ENCODE results near the gene TMED5.
"Not testable (repeated sequence)": the region's sequence is repeated elsewhere in the genome, so short reads cannot be mapped to it uniquely, and the experiment has no call there.

The TMED5 gene

DNA sequence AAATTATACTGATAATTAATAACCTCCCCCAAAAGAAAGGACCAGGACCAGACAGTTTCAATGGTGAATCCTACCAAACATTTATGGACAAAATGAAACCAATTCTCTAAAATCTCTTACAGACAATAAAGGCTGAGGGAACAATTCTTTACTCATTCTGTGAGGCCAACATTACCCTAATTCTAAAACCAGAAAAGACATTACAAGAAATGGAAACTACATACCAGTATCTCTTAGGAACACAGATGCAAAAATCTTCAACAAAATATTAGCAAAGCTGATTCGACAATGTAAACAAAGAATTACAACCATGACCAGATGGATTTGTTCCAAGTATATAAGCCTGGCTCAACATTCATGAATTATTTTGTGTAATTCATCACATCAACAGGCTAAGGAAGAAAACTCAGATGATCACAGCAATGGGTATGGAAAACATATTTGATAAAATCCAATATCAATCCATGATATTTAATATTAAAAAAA, 8.6 kb downstream of the TMED5 start:
- no peak for FAIRE-seq

DNA sequence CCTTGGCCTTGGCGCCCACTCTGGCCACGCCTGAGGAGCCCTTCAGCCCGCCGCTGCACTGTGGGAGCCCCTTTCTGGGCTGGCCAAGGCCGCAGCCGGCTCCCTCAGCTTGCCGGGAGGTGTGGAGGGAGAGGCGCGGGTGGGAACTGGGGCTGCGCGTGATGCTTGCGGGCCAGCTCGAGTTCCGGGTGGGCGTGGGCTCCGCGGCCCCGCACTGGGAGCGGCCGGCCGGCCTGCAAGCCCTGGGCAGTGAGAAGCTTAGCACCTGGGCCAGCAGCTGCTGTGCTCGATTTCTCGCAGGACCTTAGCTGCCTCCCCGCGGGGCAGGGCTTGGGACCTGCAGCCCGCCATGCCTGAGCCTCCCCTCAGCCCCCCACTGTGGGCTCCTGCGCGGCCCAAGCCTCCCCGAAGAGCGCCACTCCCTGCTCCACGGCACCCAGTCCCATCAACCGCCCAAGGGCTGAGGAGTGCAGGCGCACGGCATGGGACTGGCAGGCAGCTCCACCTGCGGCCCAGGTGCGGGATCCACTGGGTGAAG, 10.0 kb downstream of the TMED5 start:
- FAIRE-seq = not testable (repeated sequence)

DNA sequence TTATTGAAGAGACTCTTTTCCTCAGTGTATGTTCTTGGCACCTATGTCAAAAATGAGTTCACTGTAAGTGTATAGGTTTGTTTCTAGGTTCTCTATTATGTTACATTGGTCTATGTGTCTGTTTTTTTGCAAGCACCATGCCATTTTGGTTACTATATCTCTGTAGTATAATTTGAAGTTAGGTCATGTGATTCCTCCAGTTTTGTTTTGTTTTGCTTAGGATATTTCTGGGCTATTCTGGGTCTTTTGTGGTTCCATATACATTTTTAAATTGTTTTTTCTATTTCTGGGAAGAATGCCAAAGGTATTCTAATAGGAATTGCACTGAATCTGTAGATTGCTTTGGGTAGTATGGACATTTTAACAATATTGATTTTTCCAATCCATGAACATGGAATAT, 13.2 kb downstream of the TMED5 start:
- FAIRE-seq = no peak

DNA sequence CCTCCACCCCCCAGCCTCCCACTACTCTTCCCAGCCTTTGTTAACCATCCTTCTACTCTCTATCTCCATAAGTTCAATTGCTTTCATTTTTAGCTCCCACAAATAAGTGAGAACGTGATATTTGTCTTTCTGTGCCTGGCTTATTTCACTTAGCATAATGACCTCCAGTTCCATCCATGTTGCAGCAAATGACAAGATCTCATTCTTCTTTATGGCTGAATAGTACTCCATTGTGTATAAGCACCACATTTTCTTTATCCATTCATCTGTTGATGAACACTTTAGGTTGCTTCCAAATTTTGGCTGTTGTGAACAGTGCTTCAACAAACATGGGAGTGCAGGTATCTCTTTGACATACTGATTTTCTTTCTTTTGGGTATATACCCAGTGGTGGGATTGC, 14.3 kb downstream of the TMED5 start:
- not testable (repeated sequence) for FAIRE-seq

DNA sequence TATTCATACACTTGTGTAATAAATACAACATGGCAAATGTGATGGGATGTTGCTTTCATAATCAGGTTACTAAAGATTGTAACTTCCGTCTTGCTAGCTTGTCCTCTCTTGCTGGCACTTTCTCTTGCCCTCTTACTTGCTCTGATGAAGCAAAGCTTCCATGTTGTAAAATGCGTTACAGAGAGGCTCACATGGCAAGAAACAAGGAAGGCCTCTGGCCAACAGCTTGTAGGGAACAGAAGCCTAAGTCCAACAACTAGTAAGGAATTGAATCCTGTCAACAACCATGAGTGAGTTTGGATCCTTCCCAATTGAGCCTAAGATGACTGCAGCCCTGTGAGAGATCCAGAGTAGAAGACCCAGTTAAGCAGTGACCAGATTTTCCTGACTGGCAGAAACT, 15.4 kb downstream of the TMED5 start:
- FAIRE-seq = no peak

DNA sequence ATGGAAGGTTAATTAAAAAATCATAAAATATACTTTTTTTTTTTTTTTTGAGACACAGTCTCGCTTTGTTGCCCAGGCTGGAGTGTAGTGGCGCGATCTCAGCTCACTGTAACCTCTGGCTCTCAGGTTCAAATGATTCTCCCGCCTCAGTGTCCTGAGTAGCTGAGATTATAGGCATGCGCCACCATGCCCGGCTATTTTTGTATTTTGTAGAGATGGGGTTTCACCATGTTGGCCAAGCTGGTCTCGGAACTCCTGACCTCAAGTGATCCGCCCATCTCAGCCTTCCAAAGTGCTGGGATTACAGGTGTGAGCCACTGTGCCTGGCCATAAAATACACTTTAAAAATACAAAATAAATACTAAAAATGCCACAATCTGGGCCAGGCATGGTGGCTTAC, 16.9 kb downstream of the TMED5 start:
- FAIRE-seq = not testable (repeated sequence)

DNA sequence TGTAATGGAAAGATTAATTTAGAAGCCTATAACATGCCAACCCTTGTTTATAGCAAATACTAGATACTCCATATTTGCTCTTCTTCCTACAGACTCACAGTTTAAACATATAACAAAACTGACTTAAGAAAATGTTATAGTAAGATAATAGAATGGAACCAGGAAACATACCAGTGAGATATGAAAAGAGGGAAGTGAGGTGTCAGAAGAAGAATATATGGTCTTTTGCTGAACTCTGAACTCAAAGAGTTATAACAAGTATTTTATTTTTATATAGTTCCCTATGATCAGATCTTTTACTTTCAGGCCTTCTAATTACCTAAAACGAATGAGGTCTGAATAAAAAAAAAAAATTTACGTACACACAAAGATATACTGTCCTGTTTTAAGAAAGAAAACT, 20.9 kb downstream of the TMED5 start:
- FAIRE-seq = no peak

DNA sequence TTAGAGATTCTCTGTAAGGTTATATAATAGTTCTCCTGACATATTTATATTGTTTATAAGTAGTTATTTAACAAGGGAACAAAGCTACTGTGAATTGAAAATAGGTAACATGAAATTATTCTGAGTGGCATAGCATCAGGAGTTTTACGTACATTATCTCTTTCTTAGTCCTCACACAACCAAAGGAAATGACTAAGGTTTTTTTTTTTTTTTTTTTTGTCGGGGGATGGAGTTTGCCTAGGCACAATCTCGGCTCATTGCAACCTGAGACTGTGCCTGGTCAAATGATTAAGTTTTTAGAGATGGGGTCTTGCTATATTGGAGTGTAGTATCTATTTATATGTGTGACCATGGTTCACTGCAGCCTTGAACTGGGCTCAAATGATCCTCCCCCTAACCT, 24.9 kb downstream of the TMED5 start:
- no peak for FAIRE-seq

DNA sequence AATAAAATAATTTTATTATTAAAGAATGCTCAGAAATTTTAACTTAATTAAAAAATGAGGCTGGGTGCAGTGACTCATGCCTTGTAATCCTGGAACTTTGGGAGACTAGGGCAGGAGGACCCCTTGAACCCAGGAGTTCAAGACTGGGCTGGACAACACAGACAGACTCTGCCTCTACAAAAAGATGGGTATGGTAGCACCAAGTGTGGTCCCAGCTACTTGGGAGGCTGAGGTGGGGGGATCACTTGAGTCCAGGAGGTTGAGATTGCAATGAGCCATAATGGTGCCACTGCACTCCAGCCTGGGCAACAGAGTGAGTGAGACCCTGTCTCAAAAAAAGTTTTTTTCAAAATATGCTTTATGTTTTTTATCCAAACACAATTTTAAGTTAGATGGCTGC, 25.3 kb downstream of the TMED5 start:
- FAIRE-seq = no peak

DNA sequence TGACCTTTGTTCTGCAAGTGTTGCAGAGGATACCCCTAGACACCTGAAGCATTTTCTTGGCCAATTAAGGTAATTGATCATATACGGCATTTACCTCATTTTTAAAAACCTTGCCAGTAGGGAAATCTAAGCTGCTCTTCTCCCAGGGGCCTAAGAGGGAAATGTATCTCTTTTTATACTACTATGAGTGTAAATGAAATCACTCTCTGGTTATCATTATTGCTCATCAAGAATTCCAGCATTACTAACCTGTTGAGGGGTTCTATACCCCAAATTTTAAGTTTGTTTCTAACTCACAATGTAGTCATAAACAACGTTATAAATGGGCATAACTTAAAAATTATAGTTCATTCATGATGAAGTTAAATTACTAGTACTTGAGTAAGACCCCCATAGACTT, 27.4 kb downstream of the TMED5 start:
- FAIRE-seq = no peak

DNA sequence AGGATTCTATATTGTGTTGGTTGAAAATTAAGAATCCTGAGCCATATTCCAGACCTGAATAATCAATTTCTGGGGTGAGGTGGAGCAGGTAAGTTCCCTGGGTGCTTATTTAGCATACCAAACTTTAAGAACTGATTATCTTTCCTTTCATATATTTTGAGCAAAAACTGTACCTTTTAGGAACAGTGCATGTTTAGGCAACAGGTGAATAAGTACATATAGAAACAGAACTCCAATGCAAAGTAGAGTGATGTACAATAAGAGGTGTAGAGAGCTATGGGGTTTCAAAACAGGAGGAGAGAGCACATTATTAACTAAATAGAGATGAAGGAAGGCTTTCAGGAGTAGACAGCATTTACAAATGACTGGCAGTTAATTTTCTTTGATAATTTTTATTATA, 28.7 kb downstream of the TMED5 start:
- FAIRE-seq = no peak

DNA sequence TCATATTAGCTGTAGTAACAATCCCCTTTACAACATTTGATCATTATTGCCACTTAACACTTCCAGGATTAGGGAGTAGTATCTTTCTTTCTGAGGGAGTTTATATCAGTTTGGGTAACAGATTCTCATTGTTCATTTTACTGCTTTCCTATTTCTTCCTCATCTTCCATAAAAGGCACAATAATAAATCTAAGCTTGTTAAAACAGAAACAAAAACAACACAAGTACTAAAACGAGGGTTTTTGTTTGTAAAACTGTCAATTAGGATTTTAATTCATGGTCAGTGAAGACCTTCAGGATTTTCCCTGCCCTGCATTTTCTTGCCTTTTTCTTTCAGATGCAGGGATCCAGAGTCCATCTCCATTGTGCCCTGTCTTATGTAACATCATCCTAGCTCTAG, 29.5 kb downstream of the TMED5 start:
- no peak for FAIRE-seq

DNA sequence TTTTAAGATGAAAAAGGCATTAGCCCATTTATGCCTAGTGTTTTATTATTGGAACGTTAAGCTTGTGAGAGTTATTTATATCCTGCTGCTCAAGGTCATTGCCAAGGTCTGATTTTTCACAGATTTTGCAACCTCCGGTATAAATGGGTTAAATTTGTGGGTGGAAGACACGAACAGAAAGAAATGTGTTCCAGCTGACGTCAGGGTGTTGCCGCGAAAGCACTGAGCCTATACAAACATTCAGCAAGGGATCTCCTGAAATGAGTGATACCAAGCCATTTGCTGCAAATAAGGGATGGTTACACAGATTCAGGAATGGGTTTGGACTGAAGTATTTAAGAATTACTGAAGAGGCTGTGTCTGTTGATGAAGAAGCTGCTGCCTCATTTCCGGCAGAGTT, 32.2 kb downstream of the TMED5 start:
- no peak for FAIRE-seq

DNA sequence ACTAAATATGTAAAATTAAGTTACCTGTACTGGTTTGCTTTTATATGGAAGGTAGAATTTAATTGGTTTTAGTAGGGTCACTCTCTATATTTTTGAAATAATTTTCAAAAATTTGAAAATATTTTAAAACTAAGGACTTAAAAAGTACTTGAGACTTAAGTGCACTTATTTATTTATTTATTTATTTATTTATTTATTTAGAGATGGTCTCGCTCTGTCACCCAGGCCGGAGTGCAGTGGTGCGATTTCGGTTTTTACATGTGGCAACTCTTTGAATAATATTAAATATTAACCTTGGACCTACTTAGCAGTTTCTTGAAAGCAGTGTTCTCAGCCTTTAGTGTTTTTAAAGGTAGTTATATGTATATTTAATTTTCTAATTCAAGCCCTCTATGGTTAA, 36.4 kb downstream of the TMED5 start:
- FAIRE-seq = no peak

DNA sequence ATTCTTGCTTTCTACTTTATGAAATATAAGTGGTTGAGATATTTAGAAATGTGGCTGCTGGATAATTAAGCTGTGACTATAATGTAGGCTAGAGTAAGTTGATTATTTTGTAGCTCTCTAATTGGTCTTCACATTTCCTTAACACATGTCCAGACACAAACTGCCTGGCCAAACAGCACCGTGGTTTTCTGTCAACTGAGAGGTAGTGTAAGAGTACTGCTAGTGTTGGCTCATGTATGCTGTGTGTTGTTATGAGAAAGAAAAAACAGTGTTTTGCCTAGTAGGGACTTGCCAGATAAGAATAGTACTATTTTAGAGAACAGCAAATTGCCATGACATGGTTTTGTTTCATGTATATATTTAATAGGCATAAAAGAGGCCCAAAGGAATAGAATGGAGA, 37.1 kb downstream of the TMED5 start:
- FAIRE-seq = no peak

DNA sequence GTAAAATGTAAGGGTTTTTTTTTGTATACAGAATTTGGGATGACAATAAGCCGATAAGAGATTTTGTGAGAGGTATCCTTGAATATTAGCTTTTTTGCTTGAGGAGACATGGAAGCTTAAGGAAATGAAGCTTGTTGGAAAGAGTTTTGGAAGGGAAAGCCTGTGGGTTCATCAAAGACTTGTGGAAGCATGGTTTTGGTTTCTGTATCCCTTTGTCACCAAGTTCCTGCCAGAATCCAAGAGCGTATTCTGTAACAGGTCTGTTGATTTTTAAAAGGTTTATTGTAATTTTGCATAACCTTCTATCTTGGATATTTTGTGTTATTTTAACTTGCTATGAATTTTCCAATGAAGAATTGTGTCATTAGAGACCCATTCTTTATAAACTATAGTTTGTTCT, 38.1 kb downstream of the TMED5 start:
- FAIRE-seq = no peak

DNA sequence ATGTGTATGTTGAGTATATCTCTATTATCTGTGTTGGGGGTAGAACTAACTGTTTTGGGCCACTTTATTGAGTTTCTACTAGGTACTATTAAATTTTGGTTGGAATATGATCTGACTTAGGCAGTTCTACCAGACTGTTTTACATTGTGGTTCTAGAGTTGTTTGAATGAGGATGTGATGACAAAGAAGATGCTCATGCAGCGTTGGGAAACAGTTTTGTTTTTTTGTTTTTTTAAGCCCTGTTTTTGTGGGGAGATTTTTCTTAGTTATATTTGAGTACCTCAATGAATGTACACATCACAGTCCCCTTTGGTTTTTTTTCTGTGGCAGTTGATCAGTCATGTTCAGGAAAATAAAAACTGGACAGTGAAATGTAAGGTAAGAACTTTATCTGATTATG, 40.1 kb downstream of the TMED5 start:
- no peak for FAIRE-seq

DNA sequence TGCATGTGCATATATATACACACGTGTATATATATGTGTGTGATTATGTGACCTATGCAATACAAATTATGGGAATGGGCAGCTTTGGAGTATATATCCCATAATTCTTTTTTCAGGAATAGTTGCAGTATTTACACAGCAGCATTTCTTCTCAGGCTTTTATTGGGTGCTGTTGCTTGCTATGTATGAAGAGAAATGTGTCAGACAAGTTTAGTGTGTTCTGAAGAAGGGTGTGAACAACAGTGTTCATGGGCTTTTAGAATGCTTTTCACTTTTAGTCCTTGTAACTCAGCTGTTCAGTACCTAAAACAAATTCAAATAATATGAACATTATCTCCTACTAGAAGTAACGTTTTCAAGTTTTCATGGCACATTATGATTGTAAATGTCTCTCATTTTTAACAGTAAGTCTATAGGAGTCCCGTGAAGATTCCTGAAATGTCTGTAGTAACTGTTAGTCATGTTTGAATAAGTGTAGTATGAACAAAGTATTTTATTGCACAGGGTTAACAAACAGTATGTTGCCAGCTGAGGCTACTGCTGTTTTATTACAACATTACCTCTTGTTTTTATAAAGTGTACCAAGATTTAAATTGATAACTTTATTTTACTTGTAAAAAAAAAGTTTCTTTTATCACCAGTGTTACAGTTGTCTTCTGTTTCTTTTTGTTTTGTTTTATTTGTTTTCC, 42.5 kb downstream of the TMED5 start:
- peak; percentile 30 for FAIRE-seq

DNA sequence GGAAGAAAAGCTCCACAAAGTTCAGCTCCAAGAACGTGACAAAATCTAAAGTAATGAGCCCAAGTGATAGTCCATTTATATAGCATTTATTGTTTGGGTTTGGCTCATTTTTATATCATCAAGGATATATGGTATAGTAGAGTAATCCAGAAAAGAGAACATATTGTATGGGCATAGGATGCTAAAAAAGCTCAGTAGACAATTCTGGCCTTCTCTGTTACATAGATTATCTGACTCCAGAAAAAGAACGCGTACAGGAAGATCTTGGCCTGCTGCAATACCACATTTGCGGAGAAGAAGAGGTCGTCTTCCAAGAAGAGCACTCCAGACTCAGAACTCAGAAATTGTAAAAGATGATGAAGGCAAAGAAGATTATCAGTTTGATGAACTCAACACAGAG, 43.8 kb downstream of the TMED5 start:
- FAIRE-seq = no peak

DNA sequence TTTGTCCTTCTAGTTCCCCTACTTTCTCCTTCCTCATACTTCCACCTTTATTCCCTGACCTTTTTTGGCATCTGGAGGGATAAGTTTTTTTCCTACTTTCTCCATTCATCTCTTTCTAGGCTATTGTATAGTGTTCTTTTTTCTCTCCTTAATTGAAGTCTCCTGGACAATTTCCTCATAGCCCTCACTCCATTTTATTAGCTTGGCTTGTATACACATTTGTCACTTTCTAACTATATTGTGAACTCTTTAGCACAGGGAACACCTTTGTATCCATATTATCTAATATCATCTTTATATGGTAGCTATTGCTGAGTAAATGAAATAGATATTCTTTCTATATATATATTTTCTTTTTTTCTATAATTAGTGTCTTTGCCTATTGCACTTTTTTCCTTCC, 47.6 kb downstream of the TMED5 start:
- FAIRE-seq = no peak

DNA sequence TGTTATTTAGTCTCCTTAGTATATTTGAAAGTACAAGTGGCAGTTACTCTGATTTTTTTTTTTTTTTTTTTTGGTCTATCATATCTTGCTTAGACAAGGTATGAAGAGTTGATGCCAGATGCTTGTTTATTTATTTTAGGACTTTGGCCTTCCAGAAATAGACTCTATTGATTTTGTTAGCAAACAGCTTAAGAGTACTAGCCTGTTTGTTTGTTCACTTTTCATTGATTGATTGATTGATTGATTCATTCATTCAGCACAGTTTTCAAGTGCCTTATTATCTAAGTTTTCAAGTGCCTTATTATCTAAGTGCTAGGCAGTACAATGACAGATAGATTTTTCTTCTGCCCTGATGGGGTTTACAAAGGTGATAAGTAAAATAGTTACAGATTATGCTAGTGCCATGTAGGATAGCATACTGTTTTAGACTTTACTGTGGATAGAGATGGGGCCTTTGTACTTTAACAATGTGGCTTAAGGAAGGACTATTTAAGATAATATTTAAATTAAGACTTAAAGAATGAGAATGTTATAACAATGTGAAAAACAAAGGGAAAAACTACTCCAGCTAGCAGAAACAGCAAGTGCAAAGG, 50.6 kb downstream of the TMED5 start:
- peak; percentile 62 for FAIRE-seq

DNA sequence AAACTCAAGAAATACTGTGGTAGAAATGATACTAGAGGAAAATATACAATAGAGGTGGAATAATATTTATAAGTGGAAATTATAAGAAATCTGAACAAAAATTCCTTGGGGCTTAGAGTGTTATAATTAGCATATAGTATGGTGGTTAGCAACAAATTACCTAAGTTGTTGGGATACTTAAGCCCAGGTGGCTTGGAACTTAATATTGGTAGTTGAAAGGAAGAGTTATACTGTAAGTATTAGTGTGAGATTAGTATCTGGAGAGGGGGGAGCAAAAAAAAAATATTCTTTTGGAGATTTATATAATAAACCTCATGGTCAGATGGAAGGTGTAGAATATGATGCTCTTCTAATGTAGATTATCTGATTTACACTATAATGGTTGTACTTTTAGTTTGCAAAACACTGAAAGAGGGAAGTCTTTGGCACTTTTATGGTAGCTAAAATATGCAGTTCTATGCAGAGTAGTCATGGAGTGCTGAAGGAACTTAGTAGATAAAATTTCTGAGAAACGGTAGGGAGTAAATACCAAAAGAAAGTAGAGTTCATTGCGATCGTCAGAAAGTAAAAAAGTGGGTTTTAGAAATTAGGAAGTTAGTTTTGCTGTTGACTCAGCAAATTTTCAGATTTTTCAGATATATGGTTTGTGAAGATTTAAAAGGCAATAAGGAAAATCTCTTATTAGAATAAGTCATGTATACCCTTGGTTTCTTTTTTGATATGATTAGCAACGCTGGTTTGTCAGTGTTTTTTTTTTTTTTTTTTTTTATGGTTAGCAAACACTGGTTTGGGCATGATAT, 55.5 kb downstream of the TMED5 start:
- no peak for FAIRE-seq

DNA sequence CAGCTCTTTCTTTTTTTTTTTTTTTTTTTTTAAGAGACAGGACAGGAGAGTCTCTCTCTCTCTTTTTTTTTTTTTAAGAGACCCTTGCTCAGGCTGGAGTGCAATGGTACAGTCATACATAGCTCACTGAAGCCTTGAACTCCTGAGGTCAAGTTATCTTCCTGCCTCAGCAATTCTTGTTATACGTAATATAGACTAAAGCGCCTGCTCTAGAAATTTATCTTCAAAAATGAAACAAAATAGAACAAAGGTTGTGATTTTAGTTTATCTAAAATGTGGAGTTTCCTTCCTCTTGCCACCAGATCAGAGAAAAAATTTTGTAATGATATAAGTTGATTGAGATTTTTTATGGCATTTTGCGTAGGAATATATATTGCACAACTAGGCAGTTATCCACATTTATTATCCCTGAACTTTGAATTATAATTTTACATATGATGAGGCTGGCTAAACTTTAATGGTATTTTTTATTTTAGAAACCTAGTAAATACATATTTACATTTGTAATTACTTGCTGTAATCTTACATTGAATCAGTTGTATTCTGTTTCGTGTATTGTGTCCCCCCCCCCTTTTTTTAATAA, 56.9 kb downstream of the TMED5 start:
- FAIRE-seq = no peak

DNA sequence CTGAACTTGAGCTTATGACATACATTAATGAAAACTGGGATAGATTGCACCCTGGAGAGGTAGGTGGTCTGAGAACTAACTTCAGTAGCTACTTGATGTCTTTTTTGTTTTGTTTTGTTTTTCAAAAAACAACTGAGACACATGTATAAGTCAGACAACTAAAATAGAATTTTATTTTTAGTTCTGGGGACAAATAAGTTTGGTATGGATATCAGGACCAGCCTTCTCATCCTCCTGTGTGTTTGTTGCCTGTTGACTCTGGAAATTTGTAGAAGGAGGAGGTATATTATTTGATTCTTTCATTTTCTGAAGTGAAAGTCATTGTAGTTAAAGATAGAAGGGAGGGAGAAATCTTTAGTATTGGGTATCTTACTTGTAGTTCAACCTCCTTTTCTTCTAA, 59.6 kb downstream of the TMED5 start:
- FAIRE-seq = peak; percentile 9
